ENCODE results near the gene CSNK1D.

The CSNK1D gene

DNA sequence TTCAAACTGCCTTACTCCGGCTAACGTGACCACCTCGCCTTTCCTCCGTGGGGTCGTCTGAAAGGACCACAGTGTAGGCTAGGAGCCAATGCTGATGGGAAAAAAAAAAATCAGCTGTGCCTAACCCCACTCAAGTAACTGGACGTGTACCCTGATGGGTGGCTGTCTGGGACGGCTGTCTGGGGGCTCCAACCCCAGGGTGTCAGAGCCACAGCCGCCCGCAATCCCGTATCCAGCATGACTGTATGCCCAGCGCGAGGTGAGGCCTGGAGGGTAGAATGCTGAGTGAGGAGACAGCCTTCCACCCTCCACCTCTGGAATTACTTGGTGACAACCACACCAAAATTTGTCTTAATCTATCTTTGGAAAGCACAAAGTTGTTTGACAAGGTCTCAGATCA is 2.8 kb downstream of the CSNK1D start:
- Histone ChIP-seq H3K79me2 (ENCODE audit: low read length) (peaks cover 77% of the 10 kb centered on the region), H3K27me3 (ENCODE audit: low read depth, low read length) (peaks cover 11% of the 10 kb centered on the region; the same call in 1 of the 2 replicates), H4K20me1 (ENCODE audit: insufficient read depth, low read length) (peaks cover 68% of the 10 kb centered on the region), H3K36me3 (replicated peaks; ENCODE audit: low read depth, low read length) (peaks cover 47% of the 10 kb centered on the region), H3K27ac (ENCODE audit: low read length) (no peak overlapping the region), H3K9me3 (ENCODE audit: insufficient read depth, low read length) (no peaks in the 10 kb centered on the region), H3K9ac (ENCODE audit: low read length) (no peak overlapping the region), H3K4me3 (ENCODE audit: low read length) (no peak overlapping the region), H2AFZ (ENCODE audit: low read depth, low read length) (no peak overlapping the region), H3K4me2 (ENCODE audit: low read length) (no peak overlapping the region), H3K4me1 (ENCODE audit: low read length) (peaks cover 12% of the 10 kb centered on the region)
- TF ChIP-seq, protein P1, sequence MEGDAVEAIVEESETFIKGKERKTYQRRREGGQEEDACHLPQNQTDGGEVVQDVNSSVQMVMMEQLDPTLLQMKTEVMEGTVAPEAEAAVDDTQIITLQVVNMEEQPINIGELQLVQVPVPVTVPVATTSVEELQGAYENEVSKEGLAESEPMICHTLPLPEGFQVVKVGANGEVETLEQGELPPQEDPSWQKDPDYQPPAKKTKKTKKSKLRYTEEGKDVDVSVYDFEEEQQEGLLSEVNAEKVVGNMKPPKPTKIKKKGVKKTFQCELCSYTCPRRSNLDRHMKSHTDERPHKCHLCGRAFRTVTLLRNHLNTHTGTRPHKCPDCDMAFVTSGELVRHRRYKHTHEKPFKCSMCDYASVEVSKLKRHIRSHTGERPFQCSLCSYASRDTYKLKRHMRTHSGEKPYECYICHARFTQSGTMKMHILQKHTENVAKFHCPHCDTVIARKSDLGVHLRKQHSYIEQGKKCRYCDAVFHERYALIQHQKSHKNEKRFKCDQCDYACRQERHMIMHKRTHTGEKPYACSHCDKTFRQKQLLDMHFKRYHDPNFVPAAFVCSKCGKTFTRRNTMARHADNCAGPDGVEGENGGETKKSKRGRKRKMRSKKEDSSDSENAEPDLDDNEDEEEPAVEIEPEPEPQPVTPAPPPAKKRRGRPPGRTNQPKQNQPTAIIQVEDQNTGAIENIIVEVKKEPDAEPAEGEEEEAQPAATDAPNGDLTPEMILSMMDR (IDR thresholded peaks at IDR 0.05; ENCODE audit: low read depth, low read length) = no peak
- TF ChIP-seq EZH2phosphoT487 (IDR thresholded peaks at IDR 0.05; ENCODE audit: low read depth) = no peak

DNA sequence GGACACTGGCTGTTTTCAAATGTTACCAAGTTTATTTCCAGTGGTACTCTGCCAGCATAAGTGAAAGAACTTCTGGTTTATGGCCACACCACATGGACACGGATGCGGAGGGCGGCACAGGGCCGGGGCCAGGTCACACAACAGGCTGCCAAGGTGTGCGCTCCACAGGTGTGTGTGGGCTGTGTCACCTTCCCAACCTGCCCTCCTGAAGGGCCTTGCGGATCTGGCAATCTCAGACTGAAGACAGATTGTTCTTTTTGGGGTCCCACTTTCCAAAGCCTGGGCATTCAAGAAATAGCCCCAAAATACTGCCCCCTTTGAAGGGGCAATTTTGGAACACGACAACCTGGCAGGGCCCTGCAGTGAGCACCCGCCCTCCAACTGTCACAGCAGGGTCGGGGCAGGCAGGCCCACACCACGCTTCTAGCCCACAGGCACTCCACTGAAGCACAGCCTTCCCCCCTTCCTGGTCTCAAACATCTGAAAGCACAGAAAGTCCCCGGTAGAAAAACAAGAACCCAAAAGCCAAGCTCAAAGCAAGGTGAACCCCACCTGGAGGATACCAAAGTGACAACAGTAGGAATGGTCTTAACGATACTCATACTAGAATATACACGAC is 3.5 kb downstream of the CSNK1D start:
- Histone ChIP-seq H3K4me3 (ENCODE audit: low read length) (no peak overlapping the region), H3K9me3 (ENCODE audit: insufficient read depth, low read length) (no peaks in the 10 kb centered on the region), H3K27ac (ENCODE audit: low read length) (no peak overlapping the region), H3K36me3 (replicated peaks; ENCODE audit: low read depth, low read length) (peaks cover 52% of the 10 kb centered on the region), H4K20me1 (ENCODE audit: insufficient read depth, low read length) (peaks cover 70% of the 10 kb centered on the region), H3K79me2 (ENCODE audit: low read length) (peaks cover 83% of the 10 kb centered on the region), H3K4me2 (ENCODE audit: low read length) (no peak overlapping the region), H2AFZ (ENCODE audit: low read depth, low read length) (no peak overlapping the region), H3K4me1 (ENCODE audit: low read length) (peaks cover 12% of the 10 kb centered on the region), H3K27me3 (ENCODE audit: low read depth, low read length) (peaks cover 5% of the 10 kb centered on the region; the same call in 1 of the 2 replicates), H3K9ac (ENCODE audit: low read length) (no peak overlapping the region)
- TF ChIP-seq, protein P1 (IDR thresholded peaks at IDR 0.05; ENCODE audit: low read depth, low read length) = no peak
- no peak for TF ChIP-seq EZH2phosphoT487 (IDR thresholded peaks at IDR 0.05; ENCODE audit: low read depth)

DNA sequence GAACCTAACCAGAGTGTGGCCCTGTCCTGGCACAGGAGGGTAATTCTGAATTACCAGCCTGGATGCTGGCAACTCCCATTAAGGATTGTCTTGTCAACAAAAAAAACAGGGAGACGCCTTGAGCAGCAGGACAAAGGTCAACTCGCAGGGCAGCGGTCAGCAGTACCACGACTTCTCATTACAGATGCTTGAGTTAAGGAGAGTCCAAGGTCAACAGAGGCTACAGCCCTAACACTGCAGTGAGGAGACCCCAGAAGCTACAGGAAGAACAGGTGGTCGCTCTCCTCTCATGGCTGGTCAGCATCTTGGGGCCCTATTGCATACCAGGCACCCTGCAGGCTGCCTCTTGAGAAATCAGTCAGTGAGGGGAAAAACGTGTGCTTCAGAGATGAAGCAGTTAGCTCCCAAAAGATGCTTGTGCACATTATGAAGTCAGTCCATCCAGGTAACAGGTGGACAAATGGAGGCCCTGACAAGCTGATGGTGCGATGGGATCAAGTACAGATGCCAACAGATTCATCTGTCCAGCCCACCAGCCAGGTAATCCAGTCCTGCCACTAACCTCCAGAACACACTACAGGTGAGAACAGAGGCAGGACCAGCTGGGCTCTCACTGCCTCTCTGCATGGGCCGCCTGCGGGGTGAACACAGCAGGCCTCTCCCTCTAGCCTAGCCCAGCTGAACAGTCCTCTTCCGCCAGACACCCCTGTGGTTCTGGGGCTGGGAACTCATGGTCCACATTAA is 4.2 kb downstream of the CSNK1D start:
- Histone ChIP-seq H2AFZ (ENCODE audit: low read depth, low read length) (no peak overlapping the region), H3K79me2 (ENCODE audit: low read length) (peaks cover 85% of the 10 kb centered on the region), H3K27ac (ENCODE audit: low read length) (no peak overlapping the region), H3K9me3 (ENCODE audit: insufficient read depth, low read length) (no peaks in the 10 kb centered on the region), H4K20me1 (ENCODE audit: insufficient read depth, low read length) (peaks cover 70% of the 10 kb centered on the region), H3K4me1 (ENCODE audit: low read length) (peaks cover 12% of the 10 kb centered on the region), H3K4me3 (ENCODE audit: low read length) (no peak overlapping the region), H3K9ac (ENCODE audit: low read length) (no peak overlapping the region), H3K27me3 (ENCODE audit: low read depth, low read length) (0 out of 2 replicates have a peak, but pooled peaks cover 2% of the 10 kb centered on the region), H3K4me2 (ENCODE audit: low read length) (no peak overlapping the region), H3K36me3 (replicated peaks; ENCODE audit: low read depth, low read length) (peaks cover 54% of the 10 kb centered on the region)
- TF ChIP-seq, protein P1 (IDR thresholded peaks at IDR 0.05; ENCODE audit: low read depth, low read length) = no peak
- TF ChIP-seq EZH2phosphoT487 (IDR thresholded peaks at IDR 0.05; ENCODE audit: low read depth) = no peak

DNA sequence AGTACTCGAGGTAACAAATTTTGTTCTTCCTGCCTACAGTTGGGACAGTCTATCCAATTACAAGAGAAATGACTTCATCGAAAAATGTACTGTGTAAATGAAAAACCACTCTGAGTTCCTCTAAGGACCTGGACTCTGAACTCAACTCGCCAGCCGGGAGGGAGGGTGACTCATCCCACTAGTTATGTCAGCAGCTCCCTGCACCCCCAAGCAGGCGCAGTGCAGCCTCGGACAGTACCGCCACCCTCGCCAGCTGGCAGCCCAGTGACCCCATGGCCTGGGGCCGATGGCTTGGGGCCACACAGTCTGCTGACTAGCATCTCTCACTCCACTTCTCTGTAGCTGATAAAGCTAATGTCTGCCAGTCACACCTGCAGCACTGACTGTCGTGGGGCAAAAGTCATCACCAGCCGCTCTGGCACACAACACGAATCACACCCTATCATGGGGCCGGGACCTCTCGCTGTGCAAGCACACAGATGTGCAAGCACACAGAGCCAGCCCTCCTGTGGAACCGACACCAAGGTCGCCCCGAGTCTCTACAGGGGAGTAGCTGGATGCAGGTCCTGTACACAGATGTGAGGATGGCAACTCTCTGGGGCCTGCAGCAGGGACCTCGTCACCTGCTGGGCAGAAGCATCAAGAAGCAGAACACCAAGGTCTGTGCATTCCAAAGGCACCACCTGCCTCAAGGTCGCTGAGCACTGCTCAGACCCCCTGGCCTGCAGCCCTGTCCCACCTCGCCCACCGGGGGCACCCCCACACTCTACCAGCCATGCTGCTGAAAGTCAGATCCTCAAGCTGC is 5.7 kb downstream of the CSNK1D start:
- H3K4me1 ChIP-seq (ENCODE audit: low read length) = peaks cover 7% of the 10 kb centered on the region
- peaks cover 67% of the 10 kb centered on the region for H3K36me3 ChIP-seq (replicated peaks; ENCODE audit: low read depth, low read length)
- H3K9ac ChIP-seq (ENCODE audit: low read length) = no peak overlapping the region
- H3K9me3 ChIP-seq (ENCODE audit: insufficient read depth, low read length) = no peaks in the 10 kb centered on the region
- TF ChIP-seq, protein P1 (IDR thresholded peaks at IDR 0.05; ENCODE audit: low read depth, low read length) = no peak
- no peaks in the 10 kb centered on the region for H3K27me3 ChIP-seq (ENCODE audit: low read depth, low read length)
- no peak overlapping the region for H3K4me3 ChIP-seq (ENCODE audit: low read length)
- peaks cover 70% of the 10 kb centered on the region for H4K20me1 ChIP-seq (ENCODE audit: insufficient read depth, low read length)
- H3K4me2 ChIP-seq (ENCODE audit: low read length) = no peak overlapping the region
- H3K27ac ChIP-seq (ENCODE audit: low read length) = no peak overlapping the region
- H3K79me2 ChIP-seq (ENCODE audit: low read length) = peaks cover 93% of the 10 kb centered on the region
- H2AFZ ChIP-seq (ENCODE audit: low read depth, low read length) = no peak overlapping the region
